ENCODE data around the gene PSMB7. TPM values are rescaled to one million over a fixed set of nuclear protein-coding genes. Genes with fewer than 3 reads are reported as not detected.

PSMB7 gene
- total RNA-seq, 1 donor from 2014 or later, result 73.2 TPM

DNA sequence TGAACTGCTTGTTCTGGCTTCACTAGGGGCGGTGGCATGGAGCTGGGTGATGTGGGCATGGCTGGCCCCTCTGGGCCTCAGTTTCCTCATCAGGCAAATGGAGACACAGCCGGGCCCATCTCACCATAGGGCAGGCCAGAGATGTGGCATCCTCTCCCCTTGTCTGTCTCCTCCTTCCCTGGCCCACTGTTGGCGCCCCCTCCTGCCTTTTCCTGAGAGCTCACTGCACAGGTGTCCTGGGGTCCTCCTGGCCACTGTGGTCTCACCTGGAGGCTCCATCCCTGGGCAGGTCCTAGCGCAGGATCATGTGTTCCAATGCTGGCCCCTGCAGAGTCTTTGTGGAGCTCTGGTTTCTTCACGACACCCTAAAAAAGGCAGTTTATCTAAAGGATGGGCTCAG, 104.0 kb downstream of the PSMB7 start:
- H3K36me3 ChIP-seq, result peaks cover 74% of the 10 kb centered on the region
- no peak for ATAC-seq
- intact Hi-C loops (cut with DNase I), result no loop called here

DNA sequence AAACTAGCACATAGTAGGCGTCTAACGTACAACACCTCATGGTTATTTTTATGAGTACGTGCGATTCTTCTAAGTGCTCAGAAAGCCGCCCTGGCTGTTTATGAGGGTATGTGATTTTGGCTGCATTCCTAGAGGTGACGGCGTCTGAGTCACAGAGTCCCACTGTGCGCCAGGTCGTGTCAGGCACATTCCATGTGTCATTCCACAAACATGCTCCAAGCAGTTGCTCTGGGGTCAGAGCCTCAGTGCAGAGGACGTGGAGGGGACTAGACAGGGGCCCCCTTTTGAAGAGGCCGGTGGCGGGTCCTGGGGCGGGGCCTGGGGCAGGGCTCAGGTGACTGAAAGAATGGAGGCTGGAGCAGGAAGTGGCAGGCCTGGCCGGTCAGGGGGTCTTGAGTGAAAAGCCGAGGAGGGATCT, 105.6 kb downstream of the PSMB7 start:
- ATAC-seq, result peak; percentile 84 to 87
- Histone ChIP-seq H3K9me3 (no peaks in the 10 kb centered on the region), H3K27me3 (ENCODE audit: low read depth) (no peaks in the 10 kb centered on the region), H3K4me3 (no peak overlapping the region), H3K36me3 (peaks cover 66% of the 10 kb centered on the region), H3K27ac (peak overlapping the region; percentile 24), H3K4me1 (peaks cover 5% of the 10 kb centered on the region)
- intact Hi-C loops (cut with DNase I), result no loop called here
- TF ChIP-seq, protein P1, sequence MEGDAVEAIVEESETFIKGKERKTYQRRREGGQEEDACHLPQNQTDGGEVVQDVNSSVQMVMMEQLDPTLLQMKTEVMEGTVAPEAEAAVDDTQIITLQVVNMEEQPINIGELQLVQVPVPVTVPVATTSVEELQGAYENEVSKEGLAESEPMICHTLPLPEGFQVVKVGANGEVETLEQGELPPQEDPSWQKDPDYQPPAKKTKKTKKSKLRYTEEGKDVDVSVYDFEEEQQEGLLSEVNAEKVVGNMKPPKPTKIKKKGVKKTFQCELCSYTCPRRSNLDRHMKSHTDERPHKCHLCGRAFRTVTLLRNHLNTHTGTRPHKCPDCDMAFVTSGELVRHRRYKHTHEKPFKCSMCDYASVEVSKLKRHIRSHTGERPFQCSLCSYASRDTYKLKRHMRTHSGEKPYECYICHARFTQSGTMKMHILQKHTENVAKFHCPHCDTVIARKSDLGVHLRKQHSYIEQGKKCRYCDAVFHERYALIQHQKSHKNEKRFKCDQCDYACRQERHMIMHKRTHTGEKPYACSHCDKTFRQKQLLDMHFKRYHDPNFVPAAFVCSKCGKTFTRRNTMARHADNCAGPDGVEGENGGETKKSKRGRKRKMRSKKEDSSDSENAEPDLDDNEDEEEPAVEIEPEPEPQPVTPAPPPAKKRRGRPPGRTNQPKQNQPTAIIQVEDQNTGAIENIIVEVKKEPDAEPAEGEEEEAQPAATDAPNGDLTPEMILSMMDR (IDR thresholded peaks at IDR 0.05), result no peak
- DNase-seq, result no peak

More for the DNA sequence above, 104.0 kb downstream of the PSMB7 start:
- Histone ChIP-seq H3K4me3 (no peak overlapping the region), H3K9me3 (no peaks in the 10 kb centered on the region), H3K27ac (no peak overlapping the region), H3K4me1 (no peaks in the 10 kb centered on the region), H3K27me3 (ENCODE audit: low read depth) (no peaks in the 10 kb centered on the region)
- DNase-seq, result no peak
- TF ChIP-seq, protein P1 (IDR thresholded peaks at IDR 0.05), result no peak

DNA sequence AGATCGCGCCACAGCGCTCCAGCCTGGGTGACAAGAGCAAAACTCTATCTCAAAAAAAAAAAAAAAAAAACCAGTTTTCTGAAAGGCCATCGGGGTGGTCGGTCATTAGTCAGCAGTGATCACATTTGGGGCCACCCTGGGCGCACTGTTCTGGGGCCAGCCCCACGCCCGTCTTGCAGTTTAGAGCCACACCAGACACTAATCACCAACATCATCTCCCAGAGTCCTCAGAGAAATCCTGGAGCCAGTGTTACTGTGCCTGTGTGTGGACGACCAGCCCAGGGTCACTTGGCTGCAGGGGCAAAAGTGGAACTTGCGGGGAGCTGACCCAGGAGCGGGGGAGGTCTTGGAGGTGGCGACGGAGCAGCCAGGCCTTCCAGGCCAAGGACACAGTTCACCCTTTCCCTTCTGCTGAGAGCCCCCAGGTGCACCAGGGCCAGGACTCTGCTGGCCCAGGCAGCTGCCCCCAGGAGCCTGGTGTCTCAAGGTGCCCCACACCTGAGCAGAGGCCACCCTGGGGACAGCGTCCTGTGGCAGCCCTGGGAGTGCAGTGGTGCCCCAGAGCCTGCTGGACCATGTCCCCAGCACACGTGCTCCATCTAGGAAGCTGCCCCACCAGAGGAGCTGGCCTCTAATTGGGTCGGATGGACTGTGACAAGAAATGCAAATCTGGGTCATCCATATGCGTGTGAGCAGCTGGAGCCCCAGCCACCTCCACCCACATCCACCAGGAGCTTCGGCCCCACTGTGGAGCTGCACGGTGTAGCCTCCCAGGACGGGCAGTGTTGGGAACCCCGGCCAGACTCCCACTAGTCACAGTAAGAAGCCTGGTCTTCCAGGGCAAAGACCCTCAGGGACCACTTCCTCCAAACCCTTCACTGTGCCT, 106.4 kb downstream of the PSMB7 start:
- no peaks in the 10 kb centered on the region for H3K27me3 ChIP-seq (ENCODE audit: low read depth)
- intact Hi-C loops (cut with DNase I), result no loop called here
- peaks cover 66% of the 10 kb centered on the region for H3K36me3 ChIP-seq
- H3K4me3 ChIP-seq, result no peak overlapping the region
- DNase-seq, result no peak
- H3K4me1 ChIP-seq, result peaks cover 5% of the 10 kb centered on the region
- H3K9me3 ChIP-seq, result no peaks in the 10 kb centered on the region
- peak overlapping the region; percentile 56 for H3K27ac ChIP-seq
- TF ChIP-seq, protein P1 (IDR thresholded peaks at IDR 0.05), result no peak
- ATAC-seq, result no peak

DNA sequence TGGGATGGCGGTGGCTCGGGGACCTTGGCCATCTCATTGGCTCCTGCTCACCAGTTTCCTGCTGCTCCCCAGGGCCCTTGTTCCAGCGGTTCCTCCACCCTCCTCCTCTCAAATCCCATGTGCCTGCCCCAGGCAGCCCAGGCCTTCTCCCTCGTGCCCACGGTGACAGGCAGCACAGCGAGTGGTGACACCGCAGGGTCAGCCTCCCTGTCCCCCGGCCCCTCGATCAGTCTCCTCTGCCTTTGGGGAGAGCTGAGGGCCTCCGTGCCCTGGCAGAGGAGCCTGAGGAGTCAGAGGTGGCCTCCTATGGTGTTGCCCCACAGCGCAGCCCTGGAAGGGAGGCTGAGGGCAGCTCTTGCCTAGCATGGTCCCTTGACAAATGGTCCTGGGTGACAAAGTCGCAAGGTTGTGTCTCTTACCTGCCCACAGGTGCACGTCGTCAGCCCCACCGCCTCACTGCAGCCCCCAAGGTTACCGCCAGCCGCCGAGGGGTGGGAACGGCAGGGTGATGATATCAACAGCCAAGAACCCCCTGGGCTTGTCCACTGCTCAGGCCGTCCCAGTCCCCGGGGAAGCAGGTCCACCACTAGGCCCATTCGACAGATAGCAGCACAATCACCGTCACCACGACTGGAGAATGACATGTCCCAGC, 107.7 kb downstream of the PSMB7 start:
- DNase-seq (no peak), ATAC-seq (no peak)
- no peaks in the 10 kb centered on the region for H3K27me3 ChIP-seq (ENCODE audit: low read depth)
- peaks cover 66% of the 10 kb centered on the region for H3K36me3 ChIP-seq
- intact Hi-C loops (cut with DNase I), result no loop called here
- TF ChIP-seq, protein P1 (IDR thresholded peaks at IDR 0.05), result no peak
- H3K4me1 ChIP-seq, result peaks cover 5% of the 10 kb centered on the region
- H3K27ac ChIP-seq, result no peak overlapping the region
- H3K9me3 ChIP-seq, result no peaks in the 10 kb centered on the region
- no peak overlapping the region for H3K4me3 ChIP-seq

DNA sequence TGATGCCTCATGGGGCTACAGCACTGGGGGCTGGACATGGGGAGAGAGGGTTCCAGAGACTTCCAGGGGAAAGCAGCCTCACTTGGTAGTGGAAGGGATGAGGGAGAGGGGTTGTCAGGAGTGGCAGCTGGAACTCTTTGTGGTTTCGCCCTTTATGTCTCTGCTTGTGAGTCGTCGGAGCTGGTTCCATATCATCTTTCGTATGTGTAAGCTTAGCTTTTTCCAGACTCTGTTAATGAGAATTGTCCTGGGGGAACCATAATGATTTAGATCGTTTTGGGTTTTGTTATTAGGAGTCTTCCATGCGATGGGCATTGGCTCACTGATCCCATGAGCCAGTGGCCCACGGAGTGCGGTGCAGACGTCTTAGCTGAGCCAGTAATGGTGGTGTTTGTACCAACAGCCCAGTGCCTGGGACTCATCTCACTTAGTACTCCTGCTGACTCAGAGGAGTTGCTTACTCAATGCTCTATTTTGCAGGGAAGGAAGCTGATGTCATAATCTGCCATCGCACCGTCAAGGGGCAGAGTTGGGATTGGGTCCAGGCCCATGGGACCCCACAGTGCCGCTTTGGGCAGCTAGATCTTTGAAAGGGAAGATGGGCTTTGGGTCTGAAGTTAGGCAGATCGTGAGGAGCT, 109.0 kb downstream of the PSMB7 start:
- H3K4me1 ChIP-seq, result peaks cover 5% of the 10 kb centered on the region
- TF ChIP-seq, protein P1 (IDR thresholded peaks at IDR 0.05), result no peak
- H3K27me3 ChIP-seq (ENCODE audit: low read depth), result no peaks in the 10 kb centered on the region
- ATAC-seq, result no peak
- H3K36me3 ChIP-seq, result peaks cover 67% of the 10 kb centered on the region
- no peak overlapping the region for H3K27ac ChIP-seq
- no peak for DNase-seq
- intact Hi-C loops (cut with DNase I), result no loop called here
- no peaks in the 10 kb centered on the region for H3K9me3 ChIP-seq
- no peak overlapping the region for H3K4me3 ChIP-seq

All from lower lobe of right lung (tissue), 2 donors.